ENCODE measurements around the gene DUSP5.

The DUSP5 gene

GRCh38 chr10:110500515-110500905 is 2.8 kb downstream of the DUSP5 start:
- DNase-seq (ENCODE audit: low spot score), result no peak

- peak; percentile 77 for DNase-seq (ENCODE audit: low spot score)
These were observed 3.6 kb downstream of the DUSP5 start for GRCh38 chr10:110501142-110501937.

DNA sequence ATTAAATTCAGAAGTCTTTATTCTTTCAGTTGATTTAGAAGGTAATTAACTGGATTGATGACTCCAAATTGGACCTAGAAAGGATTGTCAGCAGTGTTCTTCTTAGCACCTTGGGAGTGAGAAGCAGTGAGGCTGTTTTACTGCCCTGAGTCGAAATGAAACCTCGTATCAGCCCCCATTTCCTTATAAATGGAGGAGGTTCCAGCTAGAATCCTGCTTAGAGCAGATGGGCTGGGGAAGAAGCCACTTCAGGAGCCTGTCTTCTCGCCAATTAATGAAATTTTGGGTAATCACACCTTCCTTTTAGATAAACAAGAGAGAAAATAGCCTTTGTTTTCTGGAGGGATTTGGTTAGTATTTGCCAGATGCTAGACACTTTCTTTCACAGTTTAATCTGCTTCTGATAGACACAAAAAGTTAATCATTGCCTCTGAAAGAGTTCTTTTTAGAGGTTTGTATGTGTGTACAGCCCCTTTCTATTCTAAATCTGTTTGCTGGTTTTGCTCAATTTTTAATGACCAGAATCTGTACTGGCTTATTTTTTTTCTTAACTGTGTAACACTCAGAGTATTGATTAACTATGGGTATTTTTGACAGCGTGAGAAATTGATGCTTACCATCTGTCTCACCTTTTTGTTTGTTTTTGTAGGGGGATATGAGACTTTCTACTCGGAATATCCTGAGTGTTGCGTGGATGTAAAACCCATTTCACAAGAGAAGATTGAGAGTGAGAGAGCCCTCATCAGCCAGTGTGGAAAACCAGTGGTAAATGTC is 4.6 kb downstream of the DUSP5 start:
- no peak for DNase-seq (ENCODE audit: low spot score)

DNA sequence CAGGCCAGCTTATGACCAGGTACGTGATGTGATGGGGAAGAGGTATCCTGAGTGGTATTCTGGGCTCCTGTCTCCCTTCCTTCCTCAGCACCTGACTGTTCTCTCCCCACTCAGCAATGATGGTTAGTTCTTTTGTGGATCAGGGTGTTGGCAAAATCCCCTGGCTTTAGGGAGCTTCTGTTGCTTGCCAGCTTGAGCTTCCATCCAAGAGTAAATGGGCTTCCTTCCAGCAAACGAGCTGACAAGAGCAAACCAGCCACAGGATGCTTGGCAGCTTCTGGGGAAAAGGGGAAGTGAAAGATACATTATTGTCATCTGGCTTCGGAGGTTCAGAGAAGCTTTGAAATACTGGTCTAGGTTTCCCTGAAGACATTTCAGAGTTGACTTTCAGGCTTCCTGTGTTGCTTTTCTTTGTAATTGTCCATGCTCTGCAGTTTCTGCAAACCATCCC is 5.2 kb downstream of the DUSP5 start:
- no peak for DNase-seq (ENCODE audit: low spot score)

DNA sequence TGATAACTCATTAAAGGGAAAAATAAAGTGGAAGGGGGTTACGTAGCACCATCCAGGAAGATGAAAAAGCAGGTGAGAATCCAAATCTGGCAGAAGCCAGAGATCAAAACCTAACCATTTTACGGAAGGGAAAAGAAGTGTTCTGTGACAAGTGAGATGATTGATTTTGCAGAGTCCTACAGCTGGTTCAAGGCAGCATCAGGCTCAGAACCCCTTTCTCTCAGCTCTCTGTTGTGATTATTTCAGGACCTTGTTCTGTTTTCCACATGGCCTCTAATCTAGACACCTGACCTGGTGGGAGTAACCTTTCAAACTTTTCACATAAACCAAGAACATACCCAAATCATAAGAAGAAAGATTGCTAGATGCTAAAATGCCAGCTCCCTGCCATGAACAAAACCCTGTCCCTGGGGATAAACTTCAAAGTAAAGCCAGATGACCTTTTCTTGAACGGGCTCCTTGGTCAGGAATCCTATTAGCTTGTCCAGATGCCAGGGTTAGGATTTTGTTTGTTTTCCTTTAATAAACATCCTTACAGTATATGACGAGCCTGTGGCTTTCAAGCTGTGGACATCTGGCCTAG is 5.9 kb downstream of the DUSP5 start:
- DNase-seq (ENCODE audit: low spot score), result no peak

- no peak for DNase-seq (ENCODE audit: low spot score)
These were observed 6.5 kb downstream of the DUSP5 start for GRCh38 chr10:110504111-110504735.

DNA sequence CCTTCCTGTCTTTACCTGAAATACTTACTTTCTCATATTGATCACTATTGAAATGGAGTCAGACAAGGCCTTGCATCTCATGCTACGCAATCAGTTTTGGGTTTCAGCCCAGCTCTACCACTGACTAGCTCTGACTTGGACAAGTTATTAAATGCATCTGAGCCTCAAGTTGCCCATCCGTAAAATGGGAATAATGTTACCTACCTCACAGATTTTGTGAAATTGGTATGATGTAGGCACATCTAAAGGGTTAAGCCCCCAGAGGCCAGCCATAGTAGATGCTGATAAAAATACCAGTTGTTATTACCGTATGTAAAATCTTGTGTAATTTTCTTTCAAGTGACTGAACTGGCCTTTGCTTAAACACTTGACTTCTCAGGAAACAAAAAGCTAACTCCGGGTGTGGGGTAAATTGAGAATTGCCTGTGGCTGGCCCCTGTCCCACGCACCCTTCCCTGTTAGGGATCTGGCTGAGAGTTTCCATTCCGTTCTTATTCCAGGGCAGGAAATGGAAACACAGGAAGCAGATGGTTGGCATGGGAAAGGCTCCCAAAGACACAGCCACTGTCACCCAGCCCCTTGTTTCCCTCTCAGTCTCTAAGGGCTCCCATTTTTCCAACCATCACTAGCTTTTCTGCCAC is 7.5 kb downstream of the DUSP5 start:
- no peak for DNase-seq (ENCODE audit: low spot score)

DNA sequence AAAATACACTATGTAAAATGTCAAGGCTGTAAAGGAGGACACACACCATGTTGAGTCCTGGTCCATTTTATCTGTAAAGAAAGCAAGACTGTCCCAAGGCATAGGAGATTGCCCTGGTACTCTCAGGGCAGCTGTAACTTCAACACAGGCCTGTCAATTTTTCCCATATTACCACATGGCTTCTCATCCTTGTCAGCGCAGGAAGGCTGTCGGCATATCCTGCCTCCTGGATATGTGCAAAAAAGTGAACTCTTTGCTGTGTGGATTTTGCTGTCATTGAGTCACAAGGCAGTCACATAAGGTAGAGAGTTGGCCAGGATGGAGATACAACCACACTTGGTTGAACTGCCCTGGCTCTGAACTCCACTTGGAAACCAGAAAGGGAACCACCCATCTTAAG is 8.7 kb downstream of the DUSP5 start:
- DNase-seq (ENCODE audit: low spot score), result no peak

- no peak for DNase-seq (ENCODE audit: low spot score)
These were observed 9.6 kb downstream of the DUSP5 start for GRCh38 chr10:110507346-110507745.

GRCh38 chr10:110508159-110508788 is 10.6 kb downstream of the DUSP5 start:
- no peak for DNase-seq (ENCODE audit: low spot score)

DNA sequence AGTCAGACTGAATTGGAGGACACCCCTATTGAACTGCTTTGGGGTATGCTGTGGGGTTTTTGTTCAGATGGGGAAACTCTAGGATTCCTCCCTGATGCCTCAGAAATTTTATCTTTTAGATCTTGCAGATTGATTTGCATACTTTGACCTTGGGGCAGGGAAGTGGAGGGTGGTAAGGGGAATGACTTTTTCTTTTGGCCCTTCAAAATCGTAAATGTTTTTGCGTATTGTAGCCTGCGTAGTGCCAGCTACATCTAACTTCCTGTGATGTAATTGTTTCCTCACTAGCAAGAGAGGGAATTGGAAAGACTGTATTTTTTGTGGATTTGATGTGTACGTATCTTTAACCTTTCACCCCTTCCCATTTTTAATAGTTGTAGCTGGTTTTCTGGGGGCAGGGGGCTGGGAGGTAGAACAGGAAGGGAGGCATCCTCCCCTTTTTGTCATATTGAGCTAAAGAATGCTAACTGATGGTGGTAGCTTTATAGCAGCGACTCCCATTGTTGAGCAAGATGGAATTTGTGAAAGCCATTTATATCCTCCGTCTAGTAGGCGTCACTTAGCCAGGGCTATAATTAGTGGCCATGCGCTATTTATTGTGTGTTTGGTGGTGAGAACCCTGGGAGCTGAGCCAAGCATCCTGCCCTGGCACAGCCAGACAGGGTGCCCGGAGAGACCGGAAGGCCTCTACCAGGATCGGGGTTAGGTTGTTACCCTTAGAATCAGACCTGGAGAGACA is 11.3 kb downstream of the DUSP5 start:
- no peak for DNase-seq (ENCODE audit: low spot score)

DNA sequence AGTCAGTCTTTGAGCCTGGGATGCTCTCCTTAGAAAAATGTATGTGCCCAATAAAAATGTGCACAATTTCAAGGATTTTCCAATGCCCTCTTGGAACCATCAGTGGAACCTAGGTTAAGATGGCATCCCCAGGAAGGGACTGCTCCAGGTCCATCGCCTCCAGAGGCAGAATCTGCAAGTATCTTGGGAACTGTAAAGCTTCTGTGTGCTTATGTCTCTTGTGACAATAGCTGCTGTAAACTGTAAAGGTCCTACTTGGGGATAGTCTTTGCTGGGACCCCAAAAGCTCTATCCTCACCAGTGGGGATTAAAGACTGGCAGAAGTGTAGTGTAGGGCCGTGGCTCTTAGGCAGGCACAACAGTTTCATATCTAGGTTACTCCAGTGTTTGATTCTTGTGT is 11.9 kb downstream of the DUSP5 start:
- no peak for DNase-seq (ENCODE audit: low spot score)

- DNase-seq (ENCODE audit: low spot score), result no peak
These were observed 12.4 kb downstream of the DUSP5 start for GRCh38 chr10:110510086-110510485.

DNA sequence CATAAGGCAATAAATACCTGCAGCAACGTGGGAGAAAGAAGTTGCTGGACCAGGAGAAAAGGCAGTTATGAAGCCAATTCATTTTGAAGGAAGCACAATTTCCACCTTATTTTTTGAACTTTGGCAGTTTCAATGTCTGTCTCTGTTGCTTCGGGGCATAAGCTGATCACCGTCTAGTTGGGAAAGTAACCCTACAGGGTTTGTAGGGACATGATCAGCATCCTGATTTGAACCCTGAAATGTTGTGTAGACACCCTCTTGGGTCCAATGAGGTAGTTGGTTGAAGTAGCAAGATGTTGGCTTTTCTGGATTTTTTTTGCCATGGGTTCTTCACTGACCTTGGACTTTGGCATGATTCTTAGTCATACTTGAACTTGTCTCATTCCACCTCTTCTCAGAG is 13.0 kb downstream of the DUSP5 start:
- no peak for DNase-seq (ENCODE audit: low spot score)

DNA sequence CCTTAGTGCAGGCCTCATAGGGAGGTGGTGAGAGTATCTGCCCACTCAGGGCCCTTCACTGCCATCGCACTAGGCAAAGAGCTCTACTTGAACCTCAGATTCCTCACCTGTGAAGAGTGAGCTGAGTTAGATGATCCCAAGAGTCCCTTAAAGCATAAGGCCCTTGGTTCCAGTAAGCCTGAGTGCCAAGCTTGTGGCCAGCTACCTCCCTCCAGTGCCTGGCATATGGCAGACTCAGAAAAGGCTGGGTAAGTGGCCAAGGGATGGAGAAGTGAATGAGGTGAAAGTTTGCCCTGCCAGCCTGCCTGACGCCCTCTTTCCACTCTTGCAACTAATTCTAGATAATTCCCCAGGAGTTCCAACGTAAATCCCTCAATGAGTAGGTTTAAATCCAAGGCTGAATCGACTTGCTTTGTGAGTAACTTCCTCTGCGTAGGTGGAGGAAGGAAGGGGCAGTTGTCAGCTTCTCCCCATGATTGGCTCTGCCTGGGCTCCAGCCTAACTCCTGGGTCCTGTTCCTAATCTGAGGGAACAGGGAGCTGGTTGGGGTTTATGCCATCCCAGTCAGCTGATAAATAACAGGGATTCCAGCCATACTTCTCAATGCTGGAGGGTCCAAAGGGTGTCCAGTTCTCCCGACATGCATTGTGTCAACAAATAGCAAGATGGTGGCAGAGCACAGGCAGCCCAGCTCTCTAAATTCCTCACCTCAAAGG is 14.2 kb downstream of the DUSP5 start:
- no peak for DNase-seq (ENCODE audit: low spot score)

GRCh38 chr10:110512461-110513187 is 14.9 kb downstream of the DUSP5 start:
- DNase-seq (ENCODE audit: low spot score), result no peak

DNA sequence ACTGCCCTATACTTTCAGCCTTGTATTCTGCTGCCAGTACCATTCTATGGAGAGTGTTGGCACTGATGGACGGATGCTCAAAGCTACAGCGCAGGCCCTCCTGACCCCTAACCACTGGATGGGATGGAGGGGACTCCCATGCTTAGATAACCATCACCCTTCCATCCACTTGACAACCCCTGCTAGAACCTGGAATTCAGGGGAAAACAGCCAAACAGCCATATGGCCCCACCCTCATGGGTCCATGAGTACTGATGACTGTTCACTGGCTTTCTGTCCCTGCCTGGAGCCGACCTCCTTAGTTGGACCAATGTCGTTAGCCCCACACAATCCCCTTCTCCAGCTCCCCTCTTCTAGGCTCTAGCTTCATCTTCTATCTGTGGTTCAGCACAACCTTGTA is 16.2 kb downstream of the DUSP5 start:
- no peak for DNase-seq (ENCODE audit: low spot score)

GRCh38 chr10:110514848-110515247 is 17.1 kb downstream of the DUSP5 start:
- no peak for DNase-seq (ENCODE audit: low spot score)

- no peak for DNase-seq (ENCODE audit: low spot score)
These were observed 19.2 kb downstream of the DUSP5 start for GRCh38 chr10:110516815-110517492.
